Liver (tissue), 9 donors: Measurements from ENCODE around the gene MAP3K3. TPM values are rescaled to one million over a fixed set of nuclear protein-coding genes. Genes with fewer than 3 reads are reported as not detected.
A peak's percentile ranks its signal among the peaks of the same experiment; 100 is the strongest.

ENCODE experiments used
- DNase-seq: peaks from one replicate; pipeline ENCODE4 v3.0.0-alpha.2; 2017; ENCODE audit warnings: low spot score
- H3K27ac ChIP-seq, 2 donors: one replicate each; pipeline ENCODE4 v1.7.0; 2013; ENCODE audit warnings: inconsistent platforms in 2 of 2, low read length in 2 of 2, control low read depth in 1 of 2, low read depth in 1 of 2, mild to moderate bottlenecking in 1 of 2
- H3K27me3 ChIP-seq, 4 donors: one replicate each; pipeline versions ENCODE4 v1.6.1 to v1.7.0; 2013; ENCODE audit warnings: low read length in 3 of 4, inconsistent platforms in 1 of 4, mild to moderate bottlenecking in 1 of 4, moderate library complexity in 1 of 4; ENCODE audit not compliant: control insufficient read depth in 4 of 4, insufficient read depth in 4 of 4
- H3K36me3 ChIP-seq, 4 donors: one replicate each; pipeline versions ENCODE4 v1.6.1 to v1.7.0; 2013; ENCODE audit warnings: low read length in 3 of 4, mild to moderate bottlenecking in 3 of 4, low read depth in 1 of 4, moderate library complexity in 1 of 4; ENCODE audit not compliant: control insufficient read depth in 4 of 4, insufficient read depth in 3 of 4
- H3K4me1 ChIP-seq, 4 donors: one replicate each; pipeline versions ENCODE4 v1.6.1 to v1.7.0; 2013; ENCODE audit warnings: low read length in 3 of 4, mild to moderate bottlenecking in 3 of 4, moderate library complexity in 1 of 4; ENCODE audit not compliant: control insufficient read depth in 4 of 4, insufficient read depth in 4 of 4
- H3K4me3 ChIP-seq, 3 donors: one replicate each; pipeline versions ENCODE4 v1.6.1 to v1.7.0; 2013; ENCODE audit warnings: low read length in 3 of 3, control low read depth in 1 of 3, low read depth in 1 of 3, mild to moderate bottlenecking in 1 of 3
- H3K9ac ChIP-seq, 2 donors: one replicate each; pipeline ENCODE4 v1.7.0; 2013; ENCODE audit warnings: low read length in 2 of 2, mild to moderate bottlenecking in 2 of 2, moderate library complexity in 2 of 2, control low read depth in 1 of 2, low read depth in 1 of 2
- H3K9me3 ChIP-seq, 4 donors: one replicate each; pipeline versions ENCODE4 v1.6.1 to v1.7.0; 2013; ENCODE audit warnings: low read length in 3 of 4; ENCODE audit not compliant: control insufficient read depth in 4 of 4
- EGR1 ChIP-seq, 2 donors: IDR thresholded peaks; 2 replicates each; pipeline ENCODE4 v1.6.1; 2016 to 2018; ENCODE audit warnings: antibody characterized with exemption in 2 of 2, low read depth in 2 of 2
- FOXA1 ChIP-seq: IDR thresholded peaks from 2 replicates; pipeline ENCODE4 v1.6.1; 2016; ENCODE audit warnings: antibody characterized with exemption
- FOXA2 ChIP-seq: IDR thresholded peaks from 2 replicates; pipeline ENCODE4 v1.6.1; 2016; ENCODE audit warnings: antibody characterized with exemption
- GABPA ChIP-seq, 2 donors: IDR thresholded peaks in 1 of 2; conservative IDR thresholded peaks in 1 of 2; 2 replicates each; pipeline ENCODE4 v1.6.1; 2016; ENCODE audit warnings: antibody characterized with exemption in 2 of 2, mild to moderate bottlenecking in 1 of 2, moderate library complexity in 1 of 2
- HNF4A ChIP-seq, 2 donors: conservative IDR thresholded peaks; 2 replicates each; pipeline ENCODE4 v1.6.1; 2016; ENCODE audit warnings: antibody characterized with exemption in 2 of 2, mild to moderate bottlenecking in 2 of 2
- HNF4G ChIP-seq: IDR thresholded peaks from 2 replicates; pipeline ENCODE4 v1.6.1; 2016; ENCODE audit warnings: antibody characterized with exemption
- JUND ChIP-seq, 2 donors: IDR thresholded peaks; 2 replicates each; pipeline ENCODE4 v1.6.1; 2016; ENCODE audit warnings: antibody characterized with exemption in 2 of 2
- MAX ChIP-seq: IDR thresholded peaks from 2 replicates; pipeline ENCODE4 v1.6.1; 2016; ENCODE audit warnings: antibody characterized with exemption
- NR2F2 ChIP-seq: IDR thresholded peaks from 2 replicates; pipeline ENCODE4 v1.6.1; 2016; ENCODE audit warnings: antibody characterized with exemption
- RXRA ChIP-seq, 2 donors: IDR thresholded peaks; 2 replicates each; pipeline ENCODE4 v1.6.1; 2017 to 2018; ENCODE audit warnings: antibody characterized with exemption in 2 of 2, mild to moderate bottlenecking in 1 of 2
- TAF1 ChIP-seq: conservative IDR thresholded peaks from 2 replicates; pipeline ENCODE4 v1.6.1; 2016; ENCODE audit warnings: antibody characterized with exemption, mild to moderate bottlenecking
- YY1 ChIP-seq: IDR thresholded peaks from 2 replicates; pipeline ENCODE4 v1.6.1; 2016; ENCODE audit warnings: antibody characterized with exemption, mild to moderate bottlenecking
- ZBTB33 ChIP-seq: IDR thresholded peaks from 2 replicates; pipeline ENCODE4 v1.6.1; 2016; ENCODE audit warnings: antibody characterized with exemption
- WGBS: extraction: QIAGEN DNeasy Blood & Tissue Kit; methylation state at CpG from one replicate; pipeline ENCODE4 v1.1.7; 2013; 5-methylcytosine and 5-hydroxymethylcytosine counted together
- polyA plus RNA-seq, 2 donors: library from polyadenylated mRNA; stranded (reverse) in 1 of 2; unstranded in 1 of 2; fragments of 200-250 nt in 1 of 2; fragments of >200 nt in 1 of 2; fragmentation: Nextera tagmentation in 1 of 2; extraction: Ambion mirVana in 1 of 2; gene quantifications; one replicate each; pipeline versions ENCODE4 v1.2.1 to v1.2.3, GENCODE V29; 2013 to 2015
- total RNA-seq, 2 donors: library from RNA; depleted of rRNA; stranded (reverse); fragments of >200 nt; gene quantifications; one replicate each; pipeline ENCODE4 v1.2.3, GENCODE V29; 2014
- TF ChIP-seq, protein P1 (sequence below): IDR thresholded peaks from 2 replicates; pipeline ENCODE4 v1.6.1; 2016; ENCODE audit warnings: antibody characterized with exemption, mild to moderate bottlenecking
- TF ChIP-seq, protein P2 (sequence below): fragments of 150-350 bp; IDR thresholded peaks from 2 replicates; pipeline ENCODE4 v1.5.1; 2017; ENCODE audit warnings: improper control_type of control experiment, low read depth, low read length; ENCODE audit not compliant: missing input control
- TF ChIP-seq, protein P3 (sequence below): IDR thresholded peaks from 2 replicates; pipeline ENCODE4 v1.6.1; 2016; ENCODE audit warnings: antibody characterized with exemption
- donor health status: healthy.
- donor health status: healthy.
- donor health status: healthy.
- donor health status: healthy.
- donor health status: healthy.

MAP3K3 gene
- total and polyA plus RNA-seq, 4 donors: 3.9 to 28.7 (median 11.0) TPM

DNA sequence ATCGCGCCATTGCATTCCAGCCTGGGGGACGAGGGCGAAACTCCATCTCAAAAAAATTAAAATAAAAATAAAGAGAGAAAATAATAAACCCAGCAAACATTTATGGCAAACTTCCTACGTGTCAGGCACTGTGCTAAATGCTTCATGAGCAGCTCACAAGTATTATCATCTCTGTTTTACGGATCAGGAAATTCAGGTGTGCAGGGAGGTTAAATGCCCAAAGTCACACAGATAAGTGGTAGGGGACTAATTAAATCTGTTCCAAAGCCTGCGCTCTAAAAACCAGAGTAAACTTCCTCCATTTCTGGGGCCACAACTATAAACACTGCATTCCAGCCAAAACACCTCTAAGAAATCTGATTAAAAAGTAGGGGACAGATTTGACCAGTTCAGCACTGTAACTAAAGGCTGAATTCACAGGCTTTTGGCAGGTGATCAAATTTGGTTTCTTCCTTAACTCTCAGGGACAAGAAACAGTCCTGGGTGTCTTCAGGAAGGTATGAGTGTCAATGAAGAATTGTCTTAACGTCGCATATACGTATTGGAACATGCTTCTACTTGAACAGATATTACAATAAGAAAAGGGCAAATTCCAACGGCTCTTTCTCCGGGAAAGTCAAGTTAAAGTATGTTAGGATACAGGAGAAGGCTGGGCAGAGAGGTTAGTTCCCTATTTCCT lies 118.4 kb downstream of the MAP3K3 start:
- Histone ChIP-seq H3K9ac (peak overlapping the region; percentile 80 to 81), H3K9me3 (no peaks in the 10 kb centered on the region), H3K27ac (peak overlapping the region; percentile 86 to 89), H3K27me3 (no peaks in the 10 kb centered on the region), H3K4me1 (peaks cover 1 to 23% (median 12%) of the 10 kb centered on the region in 4 donors), H3K4me3 (peak overlapping the region; percentile 64 to 81 (median 67)), H3K36me3 (peaks cover 0 to 2% (median under 1%) of the 10 kb centered on the region in 4 donors)
- TF ChIP-seq FOXA1: no peak
- TF ChIP-seq, protein P1, sequence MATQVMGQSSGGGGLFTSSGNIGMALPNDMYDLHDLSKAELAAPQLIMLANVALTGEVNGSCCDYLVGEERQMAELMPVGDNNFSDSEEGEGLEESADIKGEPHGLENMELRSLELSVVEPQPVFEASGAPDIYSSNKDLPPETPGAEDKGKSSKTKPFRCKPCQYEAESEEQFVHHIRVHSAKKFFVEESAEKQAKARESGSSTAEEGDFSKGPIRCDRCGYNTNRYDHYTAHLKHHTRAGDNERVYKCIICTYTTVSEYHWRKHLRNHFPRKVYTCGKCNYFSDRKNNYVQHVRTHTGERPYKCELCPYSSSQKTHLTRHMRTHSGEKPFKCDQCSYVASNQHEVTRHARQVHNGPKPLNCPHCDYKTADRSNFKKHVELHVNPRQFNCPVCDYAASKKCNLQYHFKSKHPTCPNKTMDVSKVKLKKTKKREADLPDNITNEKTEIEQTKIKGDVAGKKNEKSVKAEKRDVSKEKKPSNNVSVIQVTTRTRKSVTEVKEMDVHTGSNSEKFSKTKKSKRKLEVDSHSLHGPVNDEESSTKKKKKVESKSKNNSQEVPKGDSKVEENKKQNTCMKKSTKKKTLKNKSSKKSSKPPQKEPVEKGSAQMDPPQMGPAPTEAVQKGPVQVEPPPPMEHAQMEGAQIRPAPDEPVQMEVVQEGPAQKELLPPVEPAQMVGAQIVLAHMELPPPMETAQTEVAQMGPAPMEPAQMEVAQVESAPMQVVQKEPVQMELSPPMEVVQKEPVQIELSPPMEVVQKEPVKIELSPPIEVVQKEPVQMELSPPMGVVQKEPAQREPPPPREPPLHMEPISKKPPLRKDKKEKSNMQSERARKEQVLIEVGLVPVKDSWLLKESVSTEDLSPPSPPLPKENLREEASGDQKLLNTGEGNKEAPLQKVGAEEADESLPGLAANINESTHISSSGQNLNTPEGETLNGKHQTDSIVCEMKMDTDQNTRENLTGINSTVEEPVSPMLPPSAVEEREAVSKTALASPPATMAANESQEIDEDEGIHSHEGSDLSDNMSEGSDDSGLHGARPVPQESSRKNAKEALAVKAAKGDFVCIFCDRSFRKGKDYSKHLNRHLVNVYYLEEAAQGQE: no peak
- TF ChIP-seq ZBTB33: no peak
- 42% methylated on average over 12 of the region's 12 CpGs for WGBS
- no peak for DNase-seq

- H3K27me3 ChIP-seq: no peaks in the 10 kb centered on the region
- peaks cover 2 to 7% (median 3%) of the 10 kb centered on the region in 4 donors for H3K36me3 ChIP-seq
- DNase-seq: no peak
- TF ChIP-seq HNF4G: no peak
- peak; percentile 8 for TF ChIP-seq TAF1
- peak overlapping the region; percentile 80 to 81 for H3K9ac ChIP-seq
- H3K9me3 ChIP-seq: no peaks in the 10 kb centered on the region
- H3K27ac ChIP-seq: peak overlapping the region; percentile 86 to 89
- WGBS: under 1% methylated on average over 14 of the region's 14 CpGs
- H3K4me1 ChIP-seq: peaks cover 1 to 23% (median 12%) of the 10 kb centered on the region in 4 donors
- H3K4me3 ChIP-seq: peak overlapping the region; percentile 64 to 81 (median 67)
Observed at GRCh38 chr17:63741143-63741407, 118.9 kb downstream of the MAP3K3 start.

DNA sequence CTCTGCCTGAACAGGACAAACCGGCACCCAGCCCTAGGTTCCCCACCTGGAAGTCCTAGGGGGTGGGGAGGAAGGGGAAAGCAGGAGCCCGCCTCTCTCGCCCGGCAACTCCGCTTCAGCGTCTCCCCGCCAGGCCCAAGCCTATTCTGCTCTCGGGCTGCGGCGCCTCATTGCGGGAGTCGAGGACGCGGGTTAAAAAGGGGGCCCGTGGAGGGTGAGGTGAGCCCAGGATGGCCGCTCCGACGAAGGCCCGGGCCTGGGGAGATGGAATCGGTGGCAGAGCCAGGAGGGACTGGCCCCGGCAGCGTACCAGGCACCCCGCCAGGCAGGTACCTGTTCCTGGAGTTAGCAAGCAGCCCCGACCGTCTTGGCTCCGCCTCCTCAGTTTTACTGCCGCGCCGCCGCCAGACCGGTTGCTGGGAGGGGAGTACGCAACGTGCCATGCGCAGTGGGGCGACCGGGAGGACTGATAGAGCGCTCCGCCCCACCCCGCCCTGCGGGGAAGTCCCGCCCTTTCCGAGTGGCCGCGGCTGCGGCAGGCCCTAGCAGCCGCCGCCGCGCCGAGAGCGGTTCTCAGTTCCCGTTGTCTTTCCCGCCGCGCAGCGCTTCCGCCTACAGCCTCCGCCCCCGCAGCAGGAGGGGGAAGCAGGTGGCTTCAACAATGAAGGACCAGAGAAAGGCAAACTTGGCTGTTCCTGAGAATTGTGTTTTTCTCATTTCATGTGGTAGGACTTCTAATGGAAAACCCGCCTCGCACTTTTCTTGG lies 119.4 kb downstream of the MAP3K3 start, which contains the start of gene STRADA:
TSS of gene STRADA (minus strand) at position 392 of the 766 bp plus-strand sequence. CDS start 13,430 bp downstream, outside the sequence.
- Histone ChIP-seq H3K4me3 (peak within 1 kb of the TSS; percentile 64 to 81 (median 67)), H3K27ac (peak within 1 kb of the TSS; percentile 86 to 89), H3K36me3 (peaks cover 2 to 8% (median 5%) of the 10 kb centered on the region in 4 donors), H3K9me3 (no peaks in the 10 kb centered on the region), H3K4me1 (peaks cover 1 to 23% (median 12%) of the 10 kb centered on the region in 4 donors), H3K27me3 (no peaks in the 10 kb centered on the region), H3K9ac (peak within 1 kb of the TSS; percentile 80 to 84)
- peak; percentile 97 for DNase-seq
- under 1% methylated on average over 61 of the region's 61 CpGs for WGBS
- TF ChIP-seq RXRA (IDR thresholded peaks at IDR 0.05): peak; percentile 12 to 13
- peak; percentile 77 for TF ChIP-seq YY1
- TF ChIP-seq HNF4A (conservative IDR thresholded peaks at IDR 0.05): peak in 1 of 2 donors; percentile 16
- no peak for TF ChIP-seq FOXA1
- no peak for TF ChIP-seq ZBTB33
- TF ChIP-seq JUND (IDR thresholded peaks at IDR 0.05): no peak
- peak; percentile 62 for TF ChIP-seq MAX
- TF ChIP-seq, protein P2, sequence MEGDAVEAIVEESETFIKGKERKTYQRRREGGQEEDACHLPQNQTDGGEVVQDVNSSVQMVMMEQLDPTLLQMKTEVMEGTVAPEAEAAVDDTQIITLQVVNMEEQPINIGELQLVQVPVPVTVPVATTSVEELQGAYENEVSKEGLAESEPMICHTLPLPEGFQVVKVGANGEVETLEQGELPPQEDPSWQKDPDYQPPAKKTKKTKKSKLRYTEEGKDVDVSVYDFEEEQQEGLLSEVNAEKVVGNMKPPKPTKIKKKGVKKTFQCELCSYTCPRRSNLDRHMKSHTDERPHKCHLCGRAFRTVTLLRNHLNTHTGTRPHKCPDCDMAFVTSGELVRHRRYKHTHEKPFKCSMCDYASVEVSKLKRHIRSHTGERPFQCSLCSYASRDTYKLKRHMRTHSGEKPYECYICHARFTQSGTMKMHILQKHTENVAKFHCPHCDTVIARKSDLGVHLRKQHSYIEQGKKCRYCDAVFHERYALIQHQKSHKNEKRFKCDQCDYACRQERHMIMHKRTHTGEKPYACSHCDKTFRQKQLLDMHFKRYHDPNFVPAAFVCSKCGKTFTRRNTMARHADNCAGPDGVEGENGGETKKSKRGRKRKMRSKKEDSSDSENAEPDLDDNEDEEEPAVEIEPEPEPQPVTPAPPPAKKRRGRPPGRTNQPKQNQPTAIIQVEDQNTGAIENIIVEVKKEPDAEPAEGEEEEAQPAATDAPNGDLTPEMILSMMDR: no peak
- TF ChIP-seq EGR1 (IDR thresholded peaks at IDR 0.05; ENCODE audit: low read depth in 2 of 2): peak; percentile 99
- TF ChIP-seq GABPA (IDR thresholded peaks at IDR 0.05 in 1 of 2, conservative IDR thresholded peaks at IDR 0.05 in 1 of 2): peak; percentile 28 to 85
- TF ChIP-seq FOXA2: no peak
- TF ChIP-seq NR2F2: no peak
- TF ChIP-seq, protein P3, sequence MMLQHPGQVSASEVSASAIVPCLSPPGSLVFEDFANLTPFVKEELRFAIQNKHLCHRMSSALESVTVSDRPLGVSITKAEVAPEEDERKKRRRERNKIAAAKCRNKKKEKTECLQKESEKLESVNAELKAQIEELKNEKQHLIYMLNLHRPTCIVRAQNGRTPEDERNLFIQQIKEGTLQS: no peak
- TF ChIP-seq HNF4G: no peak
